ENCODE measurements around the gene LYPD1. TPM values are rescaled to one million over a fixed set of nuclear protein-coding genes. Genes with fewer than 3 reads are reported as not detected.

The LYPD1 gene
- total RNA-seq, 4 donors from 2014 or later, result 0.15 to 6.1 (median 1.6) TPM

DNA sequence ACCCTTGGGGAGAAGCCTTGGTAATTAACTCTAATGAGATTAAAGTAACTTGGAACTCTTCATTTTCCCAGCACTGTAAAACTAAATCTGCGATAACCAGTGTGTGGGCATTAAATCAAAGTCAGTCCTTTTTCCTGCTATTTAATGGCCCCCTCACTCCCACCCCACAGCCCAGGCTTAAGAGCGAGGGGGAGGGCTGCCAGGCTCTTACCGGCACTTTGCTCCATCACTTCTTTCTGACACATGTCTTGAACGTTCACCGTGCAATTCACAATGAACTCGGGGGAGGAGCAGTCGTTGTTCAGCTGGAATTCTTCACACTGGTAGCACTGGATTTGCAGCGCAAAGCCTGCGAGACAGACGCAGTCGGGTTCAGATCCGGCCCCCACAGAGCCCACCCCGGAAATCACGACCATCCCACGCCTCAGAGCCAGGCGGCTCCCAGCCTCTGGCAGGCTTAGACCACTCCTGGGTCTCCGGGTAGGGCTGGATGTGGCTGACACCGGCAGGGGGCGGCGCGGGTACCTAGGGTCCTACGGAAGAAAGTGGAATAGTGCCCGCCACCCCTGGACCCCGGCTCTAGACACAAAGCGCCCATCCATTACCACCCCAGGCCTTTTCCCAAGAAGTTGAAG is 1.7 kb downstream of the LYPD1 start:
- no peak for DNase-seq
- Histone ChIP-seq H3K4me3 (peak overlapping the region in 2 of 4 donors; percentile 51 to 66), H3K36me3 (no peaks in the 10 kb centered on the region), H3K27me3 (peaks cover 4 to 50% (median 10%) of the 10 kb centered on the region in 4 donors), H3K9me3 (no peaks in the 10 kb centered on the region), H3K27ac (no peak overlapping the region), H3K4me1 (peaks cover 22 to 36% (median 27%) of the 10 kb centered on the region in 3 donors)
- 11 to 23% methylated on average over 8 to 16 of the region's 25 CpGs for WGBS, 2 donors
- no peak for TF ChIP-seq POLR2A (IDR thresholded peaks at IDR 0.05)
- TF ChIP-seq, protein P1, sequence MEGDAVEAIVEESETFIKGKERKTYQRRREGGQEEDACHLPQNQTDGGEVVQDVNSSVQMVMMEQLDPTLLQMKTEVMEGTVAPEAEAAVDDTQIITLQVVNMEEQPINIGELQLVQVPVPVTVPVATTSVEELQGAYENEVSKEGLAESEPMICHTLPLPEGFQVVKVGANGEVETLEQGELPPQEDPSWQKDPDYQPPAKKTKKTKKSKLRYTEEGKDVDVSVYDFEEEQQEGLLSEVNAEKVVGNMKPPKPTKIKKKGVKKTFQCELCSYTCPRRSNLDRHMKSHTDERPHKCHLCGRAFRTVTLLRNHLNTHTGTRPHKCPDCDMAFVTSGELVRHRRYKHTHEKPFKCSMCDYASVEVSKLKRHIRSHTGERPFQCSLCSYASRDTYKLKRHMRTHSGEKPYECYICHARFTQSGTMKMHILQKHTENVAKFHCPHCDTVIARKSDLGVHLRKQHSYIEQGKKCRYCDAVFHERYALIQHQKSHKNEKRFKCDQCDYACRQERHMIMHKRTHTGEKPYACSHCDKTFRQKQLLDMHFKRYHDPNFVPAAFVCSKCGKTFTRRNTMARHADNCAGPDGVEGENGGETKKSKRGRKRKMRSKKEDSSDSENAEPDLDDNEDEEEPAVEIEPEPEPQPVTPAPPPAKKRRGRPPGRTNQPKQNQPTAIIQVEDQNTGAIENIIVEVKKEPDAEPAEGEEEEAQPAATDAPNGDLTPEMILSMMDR (IDR thresholded peaks at IDR 0.05), result no peak
- intact Hi-C loops (cut with DNase I), result no loop called here

DNA sequence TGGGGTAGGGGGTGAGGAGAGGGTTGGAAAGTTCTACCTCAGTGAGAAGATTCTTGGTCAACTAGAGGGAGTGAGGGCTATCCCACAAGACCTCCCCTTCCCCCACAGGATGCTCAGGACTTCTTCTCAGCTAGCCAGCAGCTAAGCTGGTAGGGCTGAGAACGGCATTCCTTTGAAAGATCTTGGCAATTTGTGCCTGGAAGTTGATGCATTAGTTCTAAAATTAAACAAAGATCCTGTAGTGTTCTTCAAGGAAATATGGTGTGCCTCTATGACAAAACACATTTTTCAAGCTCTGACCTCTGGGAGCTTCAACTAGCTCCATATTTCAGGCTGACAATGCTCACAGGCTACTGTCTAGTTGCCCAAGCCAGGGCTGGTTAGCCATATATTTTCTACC is 2.3 kb downstream of the LYPD1 start:
- no peak for DNase-seq
- H3K4me1 ChIP-seq, result peaks cover 22 to 36% (median 27%) of the 10 kb centered on the region in 3 donors
- H3K9me3 ChIP-seq, result no peaks in the 10 kb centered on the region
- H3K36me3 ChIP-seq, result no peaks in the 10 kb centered on the region
- H3K4me3 ChIP-seq, result no peak overlapping the region
- intact Hi-C loops (cut with DNase I), result no loop called here
- H3K27ac ChIP-seq, result no peak overlapping the region
- WGBS, 2 donors, result 20 to 40% methylated on average over 1 of the region's 1 CpG
- TF ChIP-seq, protein P1 (IDR thresholded peaks at IDR 0.05), result no peak
- no peak for TF ChIP-seq POLR2A (IDR thresholded peaks at IDR 0.05)
- peaks cover 4 to 50% (median 10%) of the 10 kb centered on the region in 4 donors for H3K27me3 ChIP-seq

DNA sequence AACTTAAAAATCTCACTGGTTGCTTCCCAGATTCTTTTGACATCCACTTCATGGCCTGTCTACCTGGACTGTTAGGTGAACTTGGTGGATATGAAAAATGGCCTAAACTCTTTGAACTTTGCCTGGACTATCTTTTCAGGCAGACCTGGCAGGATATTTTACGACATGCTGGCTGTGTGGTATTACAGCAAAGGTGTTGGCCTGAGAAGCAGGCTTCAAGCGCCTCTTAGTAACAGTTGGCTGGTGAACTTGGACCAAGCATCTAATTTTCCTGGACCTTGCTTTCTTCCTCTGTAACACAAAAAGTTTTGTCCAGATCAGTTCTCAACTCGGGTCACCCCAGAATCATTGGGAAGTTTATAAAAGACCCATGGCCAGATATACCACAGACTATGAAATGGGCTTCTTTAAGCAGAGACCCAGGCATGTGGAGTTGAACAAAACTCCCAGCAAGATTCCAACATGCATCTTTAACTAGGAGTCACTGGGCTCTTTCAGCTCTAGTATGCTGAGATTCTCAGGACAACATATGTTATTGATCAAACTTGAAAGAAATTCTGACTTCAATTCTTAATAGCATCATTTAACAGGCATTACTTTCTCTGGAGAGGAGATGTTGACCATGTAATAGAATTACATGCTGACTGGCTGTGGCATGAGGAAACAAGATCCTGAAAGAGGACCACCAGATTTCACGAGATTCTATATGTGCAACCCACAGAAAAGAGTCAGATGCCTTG is 4.4 kb downstream of the LYPD1 start:
- Histone ChIP-seq H3K36me3 (no peaks in the 10 kb centered on the region), H3K27ac (no peak overlapping the region), H3K9me3 (no peaks in the 10 kb centered on the region), H3K27me3 (peaks cover 4 to 40% (median 10%) of the 10 kb centered on the region in 4 donors), H3K4me1 (peaks cover 17 to 26% (median 17%) of the 10 kb centered on the region in 3 donors), H3K4me3 (no peak overlapping the region)
- TF ChIP-seq, protein P1 (IDR thresholded peaks at IDR 0.05), result no peak
- TF ChIP-seq POLR2A (IDR thresholded peaks at IDR 0.05), result no peak
- intact Hi-C loops (cut with DNase I), result no loop called here
- 84 to 92% methylated on average over 4 of the region's 4 CpGs for WGBS, 2 donors
- no peak for DNase-seq

DNA sequence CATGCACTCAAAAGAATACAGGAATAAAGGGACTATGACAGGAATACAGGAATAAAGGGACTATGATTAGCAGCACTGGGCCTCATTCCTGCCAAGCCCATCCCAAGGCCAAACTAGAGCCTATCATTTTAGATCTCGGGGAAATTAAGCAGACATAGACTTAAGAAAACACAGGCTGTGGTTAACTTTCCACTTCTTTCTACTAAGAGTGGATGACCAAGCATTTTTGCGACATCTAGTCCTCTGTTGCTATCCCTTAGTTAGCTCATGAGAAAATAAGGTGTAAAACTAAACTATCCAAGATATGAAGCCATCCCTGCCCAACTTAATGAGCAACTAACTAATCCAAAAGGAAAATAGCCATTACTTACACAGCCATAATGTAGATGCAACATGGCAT is 5.9 kb downstream of the LYPD1 start:
- no peaks in the 10 kb centered on the region for H3K36me3 ChIP-seq
- WGBS, 2 donors, result 72 to 87% methylated on average over 2 of the region's 2 CpGs
- DNase-seq, result no peak
- H3K27ac ChIP-seq, result no peak overlapping the region
- TF ChIP-seq POLR2A (IDR thresholded peaks at IDR 0.05), result no peak
- TF ChIP-seq, protein P1 (IDR thresholded peaks at IDR 0.05), result no peak
- intact Hi-C loops (cut with DNase I), result no loop called here
- H3K4me1 ChIP-seq, result peaks cover 3 to 12% (median 4%) of the 10 kb centered on the region in 3 donors
- no peak overlapping the region for H3K4me3 ChIP-seq
- no peaks in the 10 kb centered on the region for H3K9me3 ChIP-seq
- peaks cover 0 to 36% (median 5%) of the 10 kb centered on the region in 4 donors for H3K27me3 ChIP-seq

DNA sequence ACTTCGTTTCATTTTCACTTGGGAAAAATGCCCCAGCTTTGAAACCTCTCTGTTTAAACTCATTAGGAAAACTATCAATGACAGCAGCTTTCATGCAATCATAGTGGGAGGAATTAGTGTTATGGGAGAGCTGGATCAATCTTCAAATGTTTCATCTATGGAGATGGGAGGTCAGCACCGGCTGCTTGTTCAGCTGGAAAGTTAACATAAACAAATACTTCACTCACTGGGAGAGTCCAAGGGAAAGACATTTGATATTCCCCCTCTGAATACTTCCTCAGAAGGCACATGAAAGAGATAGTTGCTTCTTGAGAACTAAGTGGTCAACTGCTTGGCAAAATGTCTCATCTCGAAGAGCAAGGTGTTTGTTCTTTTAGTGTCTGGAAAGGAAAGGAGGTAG is 7.3 kb downstream of the LYPD1 start:
- Histone ChIP-seq H3K27ac (no peak overlapping the region), H3K4me1 (no peaks in the 10 kb centered on the region), H3K9me3 (no peaks in the 10 kb centered on the region), H3K27me3 (peaks cover 0 to 22% (median 0%) of the 10 kb centered on the region in 4 donors), H3K36me3 (no peaks in the 10 kb centered on the region), H3K4me3 (no peak overlapping the region)
- DNase-seq, result no peak
- intact Hi-C loops (cut with DNase I), result no loop called here
- 49 to 59% methylated on average over 3 of the region's 3 CpGs for WGBS, 2 donors
- TF ChIP-seq, protein P1 (IDR thresholded peaks at IDR 0.05), result no peak
